Fibroblast of mammary gland (primary cell): ENCODE data around the gene GUK1.

Experiments used
- DNase-seq: peaks from one replicate; pipeline ENCODE4 v3.0.0-alpha.2; 2010; ENCODE audit warnings: low read depth
- H3K4me3 ChIP-seq: 2 replicates; pipeline ENCODE4 v1.5.1; 2011; ENCODE audit warnings: low read depth, mild to moderate bottlenecking, low read length, moderate library complexity; ENCODE audit not compliant: control insufficient read depth
- CTCF ChIP-seq: conservative IDR thresholded peaks from 2 replicates; pipeline ENCODE4 v1.5.1; 2011; ENCODE audit warnings: low read depth, low read length, inconsistent platforms; ENCODE audit not compliant: control insufficient read depth, insufficient read depth

GUK1 gene

GRCh38 chr1:228125185-228125584 is 14.9 kb upstream of the GUK1 start:
- H3K4me3 ChIP-seq, result no peak overlapping the region
- TF ChIP-seq CTCF, result no peak
- DNase-seq, result no peak

GRCh38 chr1:228131766-228132165 is 8.3 kb upstream of the GUK1 start:
- TF ChIP-seq CTCF, result no peak
- H3K4me3 ChIP-seq, result no peak overlapping the region
- DNase-seq, result no peak

GRCh38 chr1:228134591-228134990 is 5.5 kb upstream of the GUK1 start:
- no peak for TF ChIP-seq CTCF
- no peak overlapping the region for H3K4me3 ChIP-seq
- no peak for DNase-seq

- TF ChIP-seq CTCF, result no peak
- no peak for DNase-seq
- no peak overlapping the region for H3K4me3 ChIP-seq
These were observed 3.2 kb upstream of the GUK1 start for GRCh38 chr1:228136901-228137300.

- DNase-seq, result no peak
These were observed 611 bp upstream of the GUK1 start for GRCh38 chr1:228139406-228139930.

GRCh38 chr1:228140724-228141225 is 696 bp downstream of the GUK1 start:
- no peak for DNase-seq
- no peak for TF ChIP-seq CTCF
- peak overlapping the region; percentile 89 for H3K4me3 ChIP-seq

More at GRCh38 chr1:228139406-228139930, 611 bp upstream of the GUK1 start:
- no peak for TF ChIP-seq CTCF
- peak overlapping the region; percentile 89 for H3K4me3 ChIP-seq
